Activated CD8-positive, alpha-beta memory T cell treated with anti-CD3 and anti-CD28 coated beads for 24 hours (primary cell): ENCODE results near the gene CASK.
"Not testable (repeated sequence)": the region's sequence is repeated elsewhere in the genome, so short reads cannot be mapped to it uniquely, and the experiment has no call there.

Experiments used
- DNase-seq: peaks from one replicate; pipeline ENCODE4 v3.0.0-alpha.2; 2020

CASK gene

GRCh38 chrX:41684138-41684537, 239.2 kb downstream of the CASK start:
- no peak for DNase-seq

DNA sequence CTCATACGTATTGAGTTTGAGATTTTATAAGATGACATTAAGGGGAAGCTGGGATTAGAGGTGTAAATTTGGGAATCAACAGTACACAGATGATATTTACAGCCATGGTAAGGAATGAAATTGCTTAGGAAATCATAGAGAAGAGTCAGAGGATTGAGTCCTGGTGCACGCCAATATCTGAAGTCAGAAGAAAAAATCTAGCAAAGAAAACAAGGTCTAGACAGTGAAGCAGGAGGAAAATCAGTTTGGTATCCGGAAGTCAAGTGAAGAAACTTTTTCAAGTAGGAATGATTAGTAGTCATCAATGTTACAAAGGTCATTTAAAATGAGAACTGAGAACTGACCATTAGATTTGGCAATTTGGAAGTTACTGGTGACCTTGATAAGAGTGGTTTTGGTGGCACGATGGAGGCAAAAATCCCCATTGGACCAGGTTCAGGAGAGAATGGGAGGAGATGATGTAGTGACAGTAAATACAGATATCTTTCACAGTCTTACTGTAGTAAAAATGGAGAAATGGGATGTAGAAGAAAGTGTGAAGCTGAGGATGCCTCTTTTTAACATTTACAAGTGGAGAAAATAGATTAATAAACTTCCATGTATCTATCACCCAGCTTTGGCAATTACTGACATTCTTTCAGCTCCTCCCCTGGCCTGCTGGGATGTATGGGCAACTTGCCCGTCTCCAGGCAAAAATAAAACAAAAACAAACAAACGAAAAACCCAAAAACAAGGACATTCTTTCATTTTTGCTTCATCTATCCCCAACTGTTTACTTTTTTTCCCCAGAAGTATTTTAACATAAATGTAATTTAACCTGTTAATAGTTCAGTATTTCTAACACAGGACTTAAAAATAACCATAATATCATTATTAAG, 245.9 kb downstream of the CASK start:
- DNase-seq = no peak

GRCh38 chrX:41676361-41676760, 247.0 kb downstream of the CASK start:
- not testable (repeated sequence) for DNase-seq

DNA sequence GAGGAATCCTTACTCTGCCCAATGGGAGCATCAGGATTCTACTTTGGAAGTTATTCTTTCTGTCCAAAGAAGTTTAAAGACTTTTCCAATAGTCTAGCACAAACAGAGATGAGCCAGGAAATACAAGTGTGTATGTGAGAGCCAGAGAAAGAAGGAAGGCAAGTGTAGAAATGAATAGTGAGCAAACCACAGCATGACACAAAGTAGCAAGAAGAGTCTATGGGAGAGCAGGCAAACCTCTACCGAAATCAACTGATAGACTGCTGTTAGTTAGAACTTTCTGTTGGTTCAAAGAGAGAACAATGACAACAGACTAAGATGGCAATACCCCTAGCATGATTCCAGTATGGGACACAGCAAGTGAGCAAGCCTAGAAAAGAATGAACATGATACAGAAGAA, 250.7 kb downstream of the CASK start:
- no peak for DNase-seq

DNA sequence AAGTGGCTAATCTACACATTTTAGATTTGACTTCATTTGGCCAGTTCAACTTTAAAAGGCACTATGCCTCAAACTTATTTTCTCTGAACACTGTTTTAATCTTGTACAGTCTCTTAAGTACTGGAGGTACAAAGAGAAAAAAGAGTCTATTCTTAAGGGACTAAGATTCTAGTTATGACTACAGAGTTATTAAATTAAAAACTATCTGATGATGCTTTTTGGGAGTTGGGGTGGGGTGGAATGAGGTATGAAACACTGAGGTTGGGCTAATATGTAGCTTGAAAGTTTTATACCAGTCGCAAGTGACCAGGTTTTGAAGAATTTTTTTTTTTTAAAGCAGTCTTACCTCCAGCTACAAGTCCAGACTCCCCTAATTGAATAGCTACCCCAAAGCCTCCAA, 252.3 kb downstream of the CASK start:
- no peak for DNase-seq

GRCh38 chrX:41670112-41670511, 253.2 kb downstream of the CASK start:
- no peak for DNase-seq

- DNase-seq = no peak
Observed at GRCh38 chrX:41667631-41668030, 255.7 kb downstream of the CASK start.

GRCh38 chrX:41666251-41666650, 257.1 kb downstream of the CASK start:
- DNase-seq = no peak

GRCh38 chrX:41665686-41666085, 257.7 kb downstream of the CASK start:
- DNase-seq = no peak

- DNase-seq = no peak
Observed at GRCh38 chrX:41664908-41665307, 258.4 kb downstream of the CASK start.

- peak; percentile 59 for DNase-seq
Observed at GRCh38 chrX:41664375-41664901, 258.9 kb downstream of the CASK start.

GRCh38 chrX:41661366-41662095, 261.8 kb downstream of the CASK start:
- DNase-seq = no peak

DNA sequence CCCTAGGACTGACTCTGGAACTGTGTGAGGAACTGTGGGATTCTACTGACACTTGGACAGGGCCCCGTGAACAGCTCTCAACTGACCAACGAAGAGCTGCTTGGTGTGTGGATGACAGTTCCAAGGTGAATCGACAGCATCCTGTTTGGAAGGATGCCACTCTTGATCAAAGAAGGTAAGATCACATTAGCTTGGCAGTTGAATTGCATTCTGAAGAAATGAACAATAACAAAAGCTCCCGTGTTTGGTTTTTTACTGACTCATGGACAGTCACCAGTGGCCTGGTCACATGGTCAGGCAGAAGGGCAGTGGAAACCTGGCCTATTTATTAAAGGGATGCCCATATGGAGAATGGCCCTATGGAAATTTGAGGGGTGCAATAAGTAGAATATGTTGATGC, 267.7 kb downstream of the CASK start:
- DNase-seq = no peak

- DNase-seq = no peak
Observed at GRCh38 chrX:41655101-41655500, 268.3 kb downstream of the CASK start.

DNA sequence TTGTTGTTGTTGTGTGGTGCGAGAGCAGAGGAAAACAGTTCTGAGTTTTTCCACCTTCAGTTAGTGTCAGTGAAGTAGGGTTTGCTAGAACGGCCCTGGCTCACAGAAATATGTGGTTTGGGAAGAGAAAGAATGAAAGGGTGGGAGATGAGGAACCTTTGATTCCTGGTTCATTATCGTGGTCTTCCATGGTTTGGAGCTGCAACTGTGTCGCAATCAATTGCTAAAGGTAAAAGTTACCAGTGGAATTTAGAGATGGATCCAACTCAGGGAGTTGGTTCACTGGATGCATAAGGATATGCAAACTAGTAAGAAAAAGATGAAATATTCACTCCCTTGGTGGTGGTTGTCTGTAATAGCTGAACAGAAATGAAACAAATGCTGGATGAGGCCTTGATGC, 270.2 kb downstream of the CASK start:
- DNase-seq = no peak

GRCh38 chrX:41646201-41646600, 277.2 kb downstream of the CASK start:
- not testable (repeated sequence) for DNase-seq

DNA sequence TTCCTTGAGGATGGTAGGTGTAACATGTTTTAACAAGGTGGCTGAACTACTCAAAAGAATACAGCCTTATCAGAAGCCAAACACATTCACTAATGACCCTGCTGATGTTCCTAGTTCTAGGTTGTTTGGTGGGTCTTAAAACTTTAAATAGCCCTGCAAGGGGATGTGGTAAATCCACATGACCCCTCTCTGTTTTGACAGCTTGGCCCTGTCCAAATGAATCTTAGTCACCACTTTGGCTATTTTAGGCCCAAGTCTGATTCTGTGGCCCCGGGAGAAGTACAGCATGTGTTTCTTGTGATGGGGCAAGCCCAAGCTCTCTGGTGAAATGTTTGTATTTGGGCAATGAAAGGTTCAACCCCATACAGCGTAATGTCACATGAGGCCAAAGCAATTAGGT, 289.1 kb downstream of the CASK start:
- no peak for DNase-seq

GRCh38 chrX:41630091-41630490, 293.3 kb downstream of the CASK start:
- no peak for DNase-seq

- DNase-seq = no peak
Observed at GRCh38 chrX:41629539-41629938, 293.8 kb downstream of the CASK start.

DNA sequence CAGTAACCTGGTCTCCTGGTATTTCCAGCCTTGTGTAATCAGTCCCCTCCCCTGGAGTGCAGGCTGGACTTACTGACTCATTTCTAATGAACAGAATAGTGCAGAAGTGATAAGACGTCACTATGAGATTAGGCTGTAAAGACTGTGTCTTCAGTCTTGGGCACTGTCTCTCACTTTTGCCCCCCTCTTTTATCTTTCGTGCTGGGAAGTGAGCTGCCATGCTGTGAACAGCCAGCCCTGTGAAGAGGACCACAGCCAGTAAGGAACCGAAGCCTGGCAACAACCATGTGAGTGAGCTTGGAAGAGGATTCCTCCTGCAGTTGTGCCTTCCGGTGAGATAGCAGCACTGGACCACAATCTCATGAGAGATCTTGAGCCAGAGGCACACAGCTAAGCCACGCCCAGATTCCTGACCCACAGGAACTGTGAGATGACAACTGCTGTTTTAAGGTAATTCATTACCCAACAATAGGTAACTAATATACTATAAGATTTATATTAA, 302.1 kb downstream of the CASK start:
- no peak for DNase-seq

GRCh38 chrX:41619221-41619620, 304.1 kb downstream of the CASK start:
- no peak for DNase-seq

- DNase-seq = no peak
Observed at GRCh38 chrX:41616935-41617334, 306.4 kb downstream of the CASK start.

DNA sequence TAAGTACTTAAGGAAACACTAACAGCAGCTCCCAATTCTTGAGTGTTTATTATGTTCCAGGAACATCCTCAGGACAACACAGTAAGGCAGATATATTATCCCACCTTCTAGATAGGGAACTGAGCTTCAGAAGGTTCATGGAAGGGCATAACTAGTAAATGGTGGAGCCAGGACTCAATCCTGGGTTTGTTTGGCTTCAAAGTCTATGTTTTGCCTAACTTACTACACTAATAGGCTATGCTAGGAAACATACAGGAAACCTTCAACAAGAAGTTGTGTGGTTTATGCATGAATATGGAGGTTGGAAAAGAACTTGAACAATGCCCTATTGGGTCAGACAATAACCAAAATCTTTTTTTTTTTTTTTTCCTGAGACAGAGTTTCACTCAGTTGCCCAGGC, 307.1 kb downstream of the CASK start:
- DNase-seq = no peak

DNA sequence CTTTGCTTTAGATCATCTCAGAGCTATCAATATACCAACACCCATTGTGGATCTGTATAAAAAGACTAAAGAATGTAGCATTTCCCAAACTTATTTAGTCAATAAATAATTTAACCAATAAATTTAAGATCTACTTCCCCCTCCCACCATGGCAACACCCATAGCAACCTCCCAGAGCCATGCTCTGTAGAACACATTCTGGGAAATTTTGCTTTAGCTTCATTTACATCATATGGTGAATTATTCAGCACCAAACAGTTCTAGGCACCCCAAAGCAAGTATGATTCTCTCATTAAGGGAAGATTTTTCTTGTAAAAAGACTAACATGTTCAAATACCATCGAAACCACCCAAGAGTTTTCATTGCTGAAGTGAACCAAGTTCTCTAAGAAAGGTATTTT, 315.1 kb downstream of the CASK start:
- DNase-seq = no peak
